Adrenal gland (tissue), 5 donors: Measurements from ENCODE around the gene DAB2IP.
A peak's percentile ranks its signal among the peaks of the same experiment; 100 is the strongest.

Experiments
- POLR2A ChIP-seq, 2 donors: fragments of 450-650 bp; IDR thresholded peaks; one replicate each; pipeline ENCODE4 v1.6.1; 2017; ENCODE audit warnings: antibody characterized with exemption in 2 of 2, mild to moderate bottlenecking in 2 of 2, moderate library complexity in 1 of 2
- TF ChIP-seq, protein P1 (sequence below), 6 experiments: fragments of 450-650 bp in 4 of 6; fragments of 200-600 bp in 2 of 6; sonication (generic) in 1 of 6; IDR thresholded peaks; 1 replicate in 5 of 6; 2 replicates in 1 of 6; pipeline versions ENCODE4 v1.5.1 to v1.8.0; 2016 to 2021; ENCODE audit warnings: antibody characterized with exemption in 6 of 6, mild to moderate bottlenecking in 2 of 6, moderate library complexity in 1 of 6
- donor health status: DM: no; HTN: no; CAD: no.

DNA sequence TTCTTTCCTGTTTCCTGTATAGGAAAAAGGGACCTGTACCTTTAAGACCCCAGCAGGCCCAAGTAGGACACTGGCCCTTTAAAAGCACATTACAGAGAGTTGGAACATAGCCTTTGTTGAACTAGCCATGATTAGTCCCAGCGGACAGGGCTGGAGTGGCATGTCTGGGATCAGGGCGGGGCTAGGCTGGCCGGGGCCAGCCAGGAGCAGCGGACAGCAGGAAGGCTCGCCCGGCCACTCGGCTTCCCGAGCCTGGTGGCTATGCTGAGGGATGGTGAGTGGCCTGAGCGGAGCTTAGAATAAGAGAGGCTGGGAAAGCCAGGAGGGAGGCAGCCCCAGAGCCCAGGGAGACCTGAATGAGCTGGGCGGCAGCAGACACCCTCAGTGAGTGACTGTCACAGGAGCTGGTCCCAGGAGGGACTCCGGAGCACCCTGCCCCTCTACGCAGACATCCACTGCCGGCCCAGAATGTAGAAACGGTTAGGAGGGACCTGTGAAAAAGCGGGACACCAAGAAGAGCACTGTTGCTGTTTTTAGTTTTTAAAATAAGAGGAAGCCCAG, 92.1 kb downstream of the DAB2IP start:
- TF ChIP-seq, protein P1, sequence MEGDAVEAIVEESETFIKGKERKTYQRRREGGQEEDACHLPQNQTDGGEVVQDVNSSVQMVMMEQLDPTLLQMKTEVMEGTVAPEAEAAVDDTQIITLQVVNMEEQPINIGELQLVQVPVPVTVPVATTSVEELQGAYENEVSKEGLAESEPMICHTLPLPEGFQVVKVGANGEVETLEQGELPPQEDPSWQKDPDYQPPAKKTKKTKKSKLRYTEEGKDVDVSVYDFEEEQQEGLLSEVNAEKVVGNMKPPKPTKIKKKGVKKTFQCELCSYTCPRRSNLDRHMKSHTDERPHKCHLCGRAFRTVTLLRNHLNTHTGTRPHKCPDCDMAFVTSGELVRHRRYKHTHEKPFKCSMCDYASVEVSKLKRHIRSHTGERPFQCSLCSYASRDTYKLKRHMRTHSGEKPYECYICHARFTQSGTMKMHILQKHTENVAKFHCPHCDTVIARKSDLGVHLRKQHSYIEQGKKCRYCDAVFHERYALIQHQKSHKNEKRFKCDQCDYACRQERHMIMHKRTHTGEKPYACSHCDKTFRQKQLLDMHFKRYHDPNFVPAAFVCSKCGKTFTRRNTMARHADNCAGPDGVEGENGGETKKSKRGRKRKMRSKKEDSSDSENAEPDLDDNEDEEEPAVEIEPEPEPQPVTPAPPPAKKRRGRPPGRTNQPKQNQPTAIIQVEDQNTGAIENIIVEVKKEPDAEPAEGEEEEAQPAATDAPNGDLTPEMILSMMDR (IDR thresholded peaks at IDR 0.05): peak in 5 of 6 experiments; percentile 28 to 65 (median 48)
- peak in 1 of 2 donors; percentile 77 for TF ChIP-seq POLR2A (IDR thresholded peaks at IDR 0.05)
